Liver (tissue), 9 donors: ENCODE data around the gene C14orf180. TPM values are rescaled to one million over a fixed set of nuclear protein-coding genes. Genes with fewer than 3 reads are reported as not detected.

Experiments
- DNase-seq: peaks from one replicate; pipeline ENCODE4 v3.0.0-alpha.2; 2017; ENCODE audit warnings: low spot score
- H3K27ac ChIP-seq, 2 donors: one replicate each; pipeline ENCODE4 v1.7.0; 2013; ENCODE audit warnings: inconsistent platforms in 2 of 2, low read length in 2 of 2, control low read depth in 1 of 2, low read depth in 1 of 2, mild to moderate bottlenecking in 1 of 2
- H3K27me3 ChIP-seq, 4 donors: one replicate each; pipeline versions ENCODE4 v1.6.1 to v1.7.0; 2013; ENCODE audit warnings: low read length in 3 of 4, inconsistent platforms in 1 of 4, mild to moderate bottlenecking in 1 of 4, moderate library complexity in 1 of 4; ENCODE audit not compliant: control insufficient read depth in 4 of 4, insufficient read depth in 4 of 4
- H3K36me3 ChIP-seq, 4 donors: one replicate each; pipeline versions ENCODE4 v1.6.1 to v1.7.0; 2013; ENCODE audit warnings: low read length in 3 of 4, mild to moderate bottlenecking in 3 of 4, low read depth in 1 of 4, moderate library complexity in 1 of 4; ENCODE audit not compliant: control insufficient read depth in 4 of 4, insufficient read depth in 3 of 4
- H3K4me1 ChIP-seq, 4 donors: one replicate each; pipeline versions ENCODE4 v1.6.1 to v1.7.0; 2013; ENCODE audit warnings: low read length in 3 of 4, mild to moderate bottlenecking in 3 of 4, moderate library complexity in 1 of 4; ENCODE audit not compliant: control insufficient read depth in 4 of 4, insufficient read depth in 4 of 4
- H3K4me3 ChIP-seq, 3 donors: one replicate each; pipeline versions ENCODE4 v1.6.1 to v1.7.0; 2013; ENCODE audit warnings: low read length in 3 of 3, control low read depth in 1 of 3, low read depth in 1 of 3, mild to moderate bottlenecking in 1 of 3
- H3K9ac ChIP-seq, 2 donors: one replicate each; pipeline ENCODE4 v1.7.0; 2013; ENCODE audit warnings: low read length in 2 of 2, mild to moderate bottlenecking in 2 of 2, moderate library complexity in 2 of 2, control low read depth in 1 of 2, low read depth in 1 of 2
- H3K9me3 ChIP-seq, 4 donors: one replicate each; pipeline versions ENCODE4 v1.6.1 to v1.7.0; 2013; ENCODE audit warnings: low read length in 3 of 4; ENCODE audit not compliant: control insufficient read depth in 4 of 4
- EGR1 ChIP-seq, 2 donors: IDR thresholded peaks; 2 replicates each; pipeline ENCODE4 v1.6.1; 2016 to 2018; ENCODE audit warnings: antibody characterized with exemption in 2 of 2, low read depth in 2 of 2
- FOXA1 ChIP-seq: IDR thresholded peaks from 2 replicates; pipeline ENCODE4 v1.6.1; 2016; ENCODE audit warnings: antibody characterized with exemption
- HNF4A ChIP-seq, 2 donors: conservative IDR thresholded peaks; 2 replicates each; pipeline ENCODE4 v1.6.1; 2016; ENCODE audit warnings: antibody characterized with exemption in 2 of 2, mild to moderate bottlenecking in 2 of 2
- HNF4G ChIP-seq: IDR thresholded peaks from 2 replicates; pipeline ENCODE4 v1.6.1; 2016; ENCODE audit warnings: antibody characterized with exemption
- MAX ChIP-seq: IDR thresholded peaks from 2 replicates; pipeline ENCODE4 v1.6.1; 2016; ENCODE audit warnings: antibody characterized with exemption
- NR2F2 ChIP-seq: IDR thresholded peaks from 2 replicates; pipeline ENCODE4 v1.6.1; 2016; ENCODE audit warnings: antibody characterized with exemption
- RAD21 ChIP-seq, 2 donors: IDR thresholded peaks; 2 replicates each; pipeline ENCODE4 v1.6.1; 2016; ENCODE audit warnings: antibody characterized with exemption in 2 of 2, mild to moderate bottlenecking in 2 of 2
- REST ChIP-seq: IDR thresholded peaks from 2 replicates; pipeline ENCODE4 v1.6.1; 2016; ENCODE audit warnings: antibody characterized with exemption, mild to moderate bottlenecking
- RXRA ChIP-seq, 2 donors: IDR thresholded peaks; 2 replicates each; pipeline ENCODE4 v1.6.1; 2017 to 2018; ENCODE audit warnings: antibody characterized with exemption in 2 of 2, mild to moderate bottlenecking in 1 of 2
- TAF1 ChIP-seq: conservative IDR thresholded peaks from 2 replicates; pipeline ENCODE4 v1.6.1; 2016; ENCODE audit warnings: antibody characterized with exemption, mild to moderate bottlenecking
- ZBTB33 ChIP-seq: IDR thresholded peaks from 2 replicates; pipeline ENCODE4 v1.6.1; 2016; ENCODE audit warnings: antibody characterized with exemption
- WGBS: extraction: QIAGEN DNeasy Blood & Tissue Kit; methylation state at CpG from one replicate; pipeline ENCODE4 v1.1.7; 2013; 5-methylcytosine and 5-hydroxymethylcytosine counted together
- polyA plus RNA-seq, 2 donors: library from polyadenylated mRNA; stranded (reverse) in 1 of 2; unstranded in 1 of 2; fragments of 200-250 nt in 1 of 2; fragments of >200 nt in 1 of 2; fragmentation: Nextera tagmentation in 1 of 2; extraction: Ambion mirVana in 1 of 2; gene quantifications; one replicate each; pipeline versions ENCODE4 v1.2.1 to v1.2.3, GENCODE V29; 2013 to 2015
- total RNA-seq, 2 donors: library from RNA; depleted of rRNA; stranded (reverse); fragments of >200 nt; gene quantifications; one replicate each; pipeline ENCODE4 v1.2.3, GENCODE V29; 2014
- donor health status: healthy.
- donor health status: healthy.
- donor health status: healthy.
- donor health status: healthy.
- donor health status: healthy.

C14orf180 gene
- total and polyA plus RNA-seq, 4 donors, result 0.09 to 4.0 (median 2.9) TPM

GRCh38 chr14:104574536-104574935 is 5.0 kb upstream of the C14orf180 start (continued):
- no peak for TF ChIP-seq REST
- TF ChIP-seq RXRA (IDR thresholded peaks at IDR 0.05), result peak; percentile 79 to 86

- DNase-seq, result no peak
These were observed 4.5 kb upstream of the C14orf180 start for GRCh38 chr14:104574978-104575583.

More at GRCh38 chr14:104574978-104575583, 4.5 kb upstream of the C14orf180 start:
- Histone ChIP-seq H3K27ac (peak overlapping the region; percentile 46 to 57), H3K9ac (no peak overlapping the region), H3K9me3 (no peaks in the 10 kb centered on the region), H3K4me1 (peaks cover 9 to 38% (median 36%) of the 10 kb centered on the region in 4 donors), H3K4me3 (no peak overlapping the region), H3K27me3 (no peaks in the 10 kb centered on the region), H3K36me3 (no peaks in the 10 kb centered on the region)
- TF ChIP-seq MAX (no peak), NR2F2 (no peak), EGR1 (IDR thresholded peaks at IDR 0.05; ENCODE audit: low read depth in 2 of 2) (no peak), HNF4A (conservative IDR thresholded peaks at IDR 0.05) (no peak), ZBTB33 (no peak), TAF1 (no peak), REST (no peak), HNF4G (no peak), FOXA1 (no peak), RAD21 (IDR thresholded peaks at IDR 0.05) (no peak)
- whole genome bisulfite sequencing, result 86% methylated on average over 31 of the region's 31 CpGs
